Measurements from ENCODE around the gene ZFP90.

Gene ZFP90

DNA sequence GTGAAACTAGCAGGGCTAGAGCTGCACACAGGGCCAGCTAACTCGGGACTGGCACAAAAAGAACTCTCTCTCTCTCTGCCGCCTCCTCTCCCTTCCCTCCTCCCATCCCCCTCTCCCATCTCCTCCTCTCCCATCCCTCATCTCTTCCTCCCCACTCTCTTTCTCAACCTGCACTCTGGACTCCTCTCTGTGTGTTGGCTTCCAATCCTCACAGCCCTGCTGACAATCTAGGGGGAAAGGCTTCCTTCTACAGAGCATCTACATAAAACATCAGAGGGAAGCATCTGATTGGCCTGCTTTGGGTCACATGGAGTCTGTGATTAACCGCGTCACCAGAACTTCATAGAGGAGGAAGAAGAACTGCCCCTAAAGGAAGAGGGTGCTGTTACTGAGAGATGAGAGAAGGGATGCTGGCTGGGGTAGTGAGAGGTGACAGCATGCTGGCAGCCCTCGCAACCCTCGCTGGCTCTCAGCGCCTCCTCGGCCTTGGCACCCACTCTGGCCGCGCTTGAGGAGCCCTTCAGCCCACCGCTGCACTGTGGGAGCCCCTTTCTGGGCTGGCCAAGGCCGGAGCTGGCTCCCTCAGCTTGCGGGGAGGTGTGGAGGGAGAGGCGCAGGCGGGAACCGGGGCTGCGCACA is 12.8 kb upstream of the ZFP90 start:
- H3K9me3 ChIP-seq (ENCODE audit: control insufficient read depth, insufficient read depth, low read depth, low read length) = no peaks in the 10 kb centered on the region
- TF ChIP-seq ZNF785 (tag by site-specific recombination; IDR thresholded peaks at IDR 0.05) = no peak
- TF ChIP-seq ZNF274 (IDR thresholded peaks at IDR 0.05; ENCODE audit: low read length) = no peak
- no peak for TF ChIP-seq ZNF274 (tag by site-specific recombination; IDR thresholded peaks at IDR 0.05; ENCODE audit: borderline replicate concordance)
- no peak for TF ChIP-seq ZNF133 (tag by site-specific recombination; IDR thresholded peaks at IDR 0.05)
- no peak for TF ChIP-seq ZNF48 (tag by site-specific recombination; IDR thresholded peaks at IDR 0.05)
- TF ChIP-seq ZNF155 (tag by site-specific recombination; IDR thresholded peaks at IDR 0.05) = no peak
- TF ChIP-seq ZNF660 (tag by site-specific recombination; IDR thresholded peaks at IDR 0.05) = no peak
- no peak for TF ChIP-seq ZNF658 (tag by site-specific recombination; IDR thresholded peaks at IDR 0.05)
- no peak for TF ChIP-seq ZNF521 (tag by site-specific recombination; IDR thresholded peaks at IDR 0.05)
- TF ChIP-seq, protein P1, sequence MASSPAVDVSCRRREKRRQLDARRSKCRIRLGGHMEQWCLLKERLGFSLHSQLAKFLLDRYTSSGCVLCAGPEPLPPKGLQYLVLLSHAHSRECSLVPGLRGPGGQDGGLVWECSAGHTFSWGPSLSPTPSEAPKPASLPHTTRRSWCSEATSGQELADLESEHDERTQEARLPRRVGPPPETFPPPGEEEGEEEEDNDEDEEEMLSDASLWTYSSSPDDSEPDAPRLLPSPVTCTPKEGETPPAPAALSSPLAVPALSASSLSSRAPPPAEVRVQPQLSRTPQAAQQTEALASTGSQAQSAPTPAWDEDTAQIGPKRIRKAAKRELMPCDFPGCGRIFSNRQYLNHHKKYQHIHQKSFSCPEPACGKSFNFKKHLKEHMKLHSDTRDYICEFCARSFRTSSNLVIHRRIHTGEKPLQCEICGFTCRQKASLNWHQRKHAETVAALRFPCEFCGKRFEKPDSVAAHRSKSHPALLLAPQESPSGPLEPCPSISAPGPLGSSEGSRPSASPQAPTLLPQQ (tag by site-specific recombination; IDR thresholded peaks at IDR 0.05) = no peak
- no peak for TF ChIP-seq KLF8 (tag by site-specific recombination; IDR thresholded peaks at IDR 0.05)
- H3K36me3 ChIP-seq (ENCODE audit: control insufficient read depth in 2 of 2, insufficient read depth in 1 of 2, low read length in 2 of 2) = no peaks in the 10 kb centered on the region
- ChIA-PET CTCF (interaction anchor here (1.9 kb wide), 1 partner anchor 16 kb away, joined by 11 read pairs; no protein-coding TSS in a partner anchor), POLR2A (no interaction called here)
- H3K27ac ChIP-seq (ENCODE audit: extremely low read depth, low read depth, low read length) = no peak overlapping the region
- no peaks in the 10 kb centered on the region for H3K4me1 ChIP-seq (ENCODE audit: control insufficient read depth, insufficient read depth, low read length)
- H3K4me3 ChIP-seq (ENCODE audit: low read depth, low read length) = no peak overlapping the region

DNA sequence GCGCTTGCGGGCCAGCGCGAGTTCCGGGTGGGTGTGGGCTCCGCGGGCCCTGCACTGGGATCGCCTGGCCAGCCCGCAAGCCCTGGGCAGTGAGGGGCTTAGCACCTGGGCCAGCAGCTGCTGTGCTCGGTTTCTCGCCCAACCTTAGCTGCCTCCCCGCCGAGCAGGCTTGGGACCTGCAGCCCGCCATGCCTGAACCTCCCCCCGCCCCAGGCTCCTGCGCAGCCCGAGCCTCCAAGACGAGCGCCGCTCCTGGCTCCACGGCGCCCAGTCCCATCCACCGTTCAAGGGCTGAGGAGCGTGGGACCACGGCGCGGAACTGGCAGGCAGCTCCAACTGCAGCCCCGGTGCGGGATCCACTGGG is 12.3 kb upstream of the ZFP90 start:
- TF ChIP-seq, protein P2, sequence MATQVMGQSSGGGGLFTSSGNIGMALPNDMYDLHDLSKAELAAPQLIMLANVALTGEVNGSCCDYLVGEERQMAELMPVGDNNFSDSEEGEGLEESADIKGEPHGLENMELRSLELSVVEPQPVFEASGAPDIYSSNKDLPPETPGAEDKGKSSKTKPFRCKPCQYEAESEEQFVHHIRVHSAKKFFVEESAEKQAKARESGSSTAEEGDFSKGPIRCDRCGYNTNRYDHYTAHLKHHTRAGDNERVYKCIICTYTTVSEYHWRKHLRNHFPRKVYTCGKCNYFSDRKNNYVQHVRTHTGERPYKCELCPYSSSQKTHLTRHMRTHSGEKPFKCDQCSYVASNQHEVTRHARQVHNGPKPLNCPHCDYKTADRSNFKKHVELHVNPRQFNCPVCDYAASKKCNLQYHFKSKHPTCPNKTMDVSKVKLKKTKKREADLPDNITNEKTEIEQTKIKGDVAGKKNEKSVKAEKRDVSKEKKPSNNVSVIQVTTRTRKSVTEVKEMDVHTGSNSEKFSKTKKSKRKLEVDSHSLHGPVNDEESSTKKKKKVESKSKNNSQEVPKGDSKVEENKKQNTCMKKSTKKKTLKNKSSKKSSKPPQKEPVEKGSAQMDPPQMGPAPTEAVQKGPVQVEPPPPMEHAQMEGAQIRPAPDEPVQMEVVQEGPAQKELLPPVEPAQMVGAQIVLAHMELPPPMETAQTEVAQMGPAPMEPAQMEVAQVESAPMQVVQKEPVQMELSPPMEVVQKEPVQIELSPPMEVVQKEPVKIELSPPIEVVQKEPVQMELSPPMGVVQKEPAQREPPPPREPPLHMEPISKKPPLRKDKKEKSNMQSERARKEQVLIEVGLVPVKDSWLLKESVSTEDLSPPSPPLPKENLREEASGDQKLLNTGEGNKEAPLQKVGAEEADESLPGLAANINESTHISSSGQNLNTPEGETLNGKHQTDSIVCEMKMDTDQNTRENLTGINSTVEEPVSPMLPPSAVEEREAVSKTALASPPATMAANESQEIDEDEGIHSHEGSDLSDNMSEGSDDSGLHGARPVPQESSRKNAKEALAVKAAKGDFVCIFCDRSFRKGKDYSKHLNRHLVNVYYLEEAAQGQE (tag by site-specific recombination; IDR thresholded peaks at IDR 0.05) = no peak
- TF ChIP-seq ZNF114 (tag by site-specific recombination; IDR thresholded peaks at IDR 0.05) (no peak), GLI2 (tag by site-specific recombination; IDR thresholded peaks at IDR 0.05; ENCODE audit: borderline replicate concordance, low read depth) (no peak), OSR2 (tag by site-specific recombination; IDR thresholded peaks at IDR 0.05) (no peak), ZNF140 (tag by site-specific recombination; IDR thresholded peaks at IDR 0.05) (no peak), ZNF600 (tag by site-specific recombination; IDR thresholded peaks at IDR 0.05) (no peak), ZNF529 (tag by site-specific recombination; IDR thresholded peaks at IDR 0.05; ENCODE audit: insufficient replicate concordance) (no peak), ZNF426 (tag by site-specific recombination; IDR thresholded peaks at IDR 0.05) (no peak), GFI1B (tag by site-specific recombination; IDR thresholded peaks at IDR 0.05) (no peak)
- TF ChIP-seq, protein P3, sequence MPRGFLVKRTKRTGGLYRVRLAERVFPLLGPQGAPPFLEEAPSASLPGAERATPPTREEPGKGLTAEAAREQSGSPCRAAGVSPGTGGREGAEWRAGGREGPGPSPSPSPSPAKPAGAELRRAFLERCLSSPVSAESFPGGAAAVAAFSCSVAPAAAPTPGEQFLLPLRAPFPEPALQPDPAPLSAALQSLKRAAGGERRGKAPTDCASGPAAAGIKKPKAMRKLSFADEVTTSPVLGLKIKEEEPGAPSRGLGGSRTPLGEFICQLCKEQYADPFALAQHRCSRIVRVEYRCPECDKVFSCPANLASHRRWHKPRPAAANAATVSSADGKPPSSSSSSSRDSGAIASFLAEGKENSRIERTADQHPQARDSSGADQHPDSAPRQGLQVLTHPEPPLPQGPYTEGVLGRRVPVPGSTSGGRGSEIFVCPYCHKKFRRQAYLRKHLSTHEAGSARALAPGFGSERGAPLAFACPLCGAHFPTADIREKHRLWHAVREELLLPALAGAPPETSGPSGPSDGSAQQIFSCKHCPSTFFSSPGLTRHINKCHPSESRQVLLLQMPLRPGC (tag by site-specific recombination; IDR thresholded peaks at IDR 0.05) = no peak
- CTCF ChIA-PET = interaction anchor here (1.0 to 2.8 kb wide), 4 partner anchors 17 to 284 kb away, joined by 3 to 18 read pairs (median 8); no protein-coding TSS in a partner anchor
- no peaks in the 10 kb centered on the region for H3K9me3 ChIP-seq (ENCODE audit: control insufficient read depth, insufficient read depth, low read depth, low read length)
- H3K36me3 ChIP-seq (ENCODE audit: control insufficient read depth in 2 of 2, insufficient read depth in 1 of 2, low read length in 2 of 2) = no peaks in the 10 kb centered on the region
- no peak overlapping the region for H3K27ac ChIP-seq (ENCODE audit: extremely low read depth, low read depth, low read length)
- no peaks in the 10 kb centered on the region for H3K4me1 ChIP-seq (ENCODE audit: control insufficient read depth, insufficient read depth, low read length)
- POLR2A ChIA-PET = no interaction called here
- no peak overlapping the region for H3K4me3 ChIP-seq (ENCODE audit: low read depth, low read length)

All from HEK293 (cell line).